GM23338 (cell line): ENCODE results near the gene ULK4. TPM values are rescaled to one million over a fixed set of nuclear protein-coding genes. Genes with fewer than 3 reads are reported as not detected.

Source experiments
- ATAC-seq: fragments of 200-7000 bp; cut with Tn5 transposase; 3 replicates; pipeline ENCODE4 v1.9.1; 2020
- DNase-seq: peaks from one replicate; pipeline ENCODE4 v3.0.0-alpha.2; 2015; ENCODE audit warnings: low spot score
- H2AFZ ChIP-seq: fragments of 200-600 bp; sonication (generic); 2 replicates; pipeline ENCODE4 v1.8.0; 2016; ENCODE audit warnings: antibody characterized with exemption, mild to moderate bottlenecking, moderate library complexity
- H3F3A ChIP-seq: fragments of 200-600 bp; sonication (generic); replicated peaks from 2 replicates; pipeline ENCODE4 v1.8.0; 2017; ENCODE audit warnings: antibody characterized with exemption, mixed run types, low read depth
- H3K27ac ChIP-seq: fragments of 200-600 bp; sonication (generic); 2 replicates; pipeline ENCODE4 v1.6.1; 2016; ENCODE audit warnings: low read depth
- H3K27me3 ChIP-seq: fragments of 200-600 bp; sonication (generic); 2 replicates; pipeline ENCODE4 v1.8.0; 2016; ENCODE audit warnings: mild to moderate bottlenecking, mixed run types, moderate library complexity; ENCODE audit not compliant: insufficient read depth
- H3K36me3 ChIP-seq: fragments of 200-600 bp; sonication (generic); 2 replicates; pipeline ENCODE4 v1.8.0; 2016; ENCODE audit warnings: mild to moderate bottlenecking; ENCODE audit not compliant: insufficient read depth
- H3K4me1 ChIP-seq: fragments of 200-600 bp; sonication (generic); 2 replicates; pipeline ENCODE4 v1.8.0; 2016; ENCODE audit warnings: mild to moderate bottlenecking, moderate library complexity; ENCODE audit not compliant: insufficient read depth
- H3K4me2 ChIP-seq: fragments of 200-600 bp; sonication (generic); 2 replicates; pipeline ENCODE4 v1.7.1; 2017; ENCODE audit warnings: mixed run types
- H3K4me3 ChIP-seq: fragments of 200-600 bp; sonication (generic); 2 replicates; pipeline ENCODE4 v1.6.1; 2016; ENCODE audit warnings: mixed run types
- H3K79me2 ChIP-seq: fragments of 200-600 bp; sonication (generic); replicated peaks from 2 replicates; pipeline ENCODE4 v1.8.0; 2017; ENCODE audit warnings: mild to moderate bottlenecking; ENCODE audit not compliant: insufficient read depth
- H3K9me2 ChIP-seq: fragments of 200-600 bp; sonication (generic); 2 replicates; pipeline ENCODE4 v1.8.0; 2017; ENCODE audit not compliant: insufficient read depth
- H4K20me1 ChIP-seq: fragments of 200-600 bp; sonication (generic); replicated peaks from 2 replicates; pipeline ENCODE4 v1.8.0; 2017; ENCODE audit warnings: mild to moderate bottlenecking; ENCODE audit not compliant: insufficient read depth
- H3K27ac Mint-ChIP-seq: 2 replicates; pipeline ENCODE4 v1.8.0; 2020; ENCODE audit warnings: inconsistent platforms, mild to moderate bottlenecking, moderate library complexity, mixed read lengths
- H3K27me3 Mint-ChIP-seq: 3 replicates; pipeline ENCODE4 v1.8.0; 2022; ENCODE audit warnings: low read depth, mild to moderate bottlenecking, moderate library complexity, mixed read lengths, inconsistent platforms; ENCODE audit not compliant: insufficient read depth, poor library complexity
- H3K36me3 Mint-ChIP-seq: 3 replicates; pipeline ENCODE4 v1.8.0; 2021; ENCODE audit warnings: low read depth, mild to moderate bottlenecking, inconsistent platforms, moderate library complexity, mixed read lengths
- H3K4me1 Mint-ChIP-seq: 3 replicates; pipeline ENCODE4 v1.8.0; 2020; ENCODE audit warnings: mild to moderate bottlenecking, inconsistent platforms, mixed read lengths
- H3K4me3 Mint-ChIP-seq: 3 replicates; pipeline ENCODE4 v1.8.0; 2021; ENCODE audit warnings: moderate library complexity, mild to moderate bottlenecking, inconsistent platforms, mixed read lengths
- H3K9me3 Mint-ChIP-seq: 3 replicates; pipeline ENCODE4 v1.8.0; 2020; ENCODE audit warnings: moderate library complexity, mild to moderate bottlenecking, inconsistent platforms, mixed read lengths
- CREB1 ChIP-seq: fragments of 250-450 bp; sonication (Bioruptor Pico); IDR thresholded peaks from 2 replicates; pipeline ENCODE4 v1.5.0; 2020; ENCODE audit warnings: low read depth, mild to moderate bottlenecking, moderate library complexity
- EZH2 ChIP-seq: fragments of 200-600 bp; sonication (generic); IDR thresholded peaks from one replicate; pipeline ENCODE4 v1.8.0; 2017; ENCODE audit warnings: antibody characterized with exemption, mild to moderate bottlenecking, low read depth; ENCODE audit not compliant: unreplicated experiment
- EZH2phosphoT487 ChIP-seq: fragments of 200-600 bp; sonication (generic); IDR thresholded peaks from one replicate; pipeline ENCODE4 v1.8.1; 2018; ENCODE audit warnings: antibody characterized with exemption; ENCODE audit not compliant: unreplicated experiment
- JUNB ChIP-seq: IDR thresholded peaks from one replicate; pipeline ENCODE4 v1.6.1; 2016; ENCODE audit warnings: antibody characterized with exemption; ENCODE audit not compliant: unreplicated experiment
- NANOG ChIP-seq: IDR thresholded peaks from 2 replicates; pipeline ENCODE4 v1.6.1; 2016; ENCODE audit warnings: antibody characterized with exemption, borderline replicate concordance
- POLR2AphosphoS5 ChIP-seq: IDR thresholded peaks from 2 replicates; pipeline ENCODE4 v1.6.1; 2016; ENCODE audit warnings: antibody characterized with exemption, low read depth
- STAT1 ChIP-seq: IDR thresholded peaks from one replicate; pipeline ENCODE4 v1.6.1; 2016; ENCODE audit warnings: antibody characterized with exemption; ENCODE audit not compliant: unreplicated experiment
- ZNF114 ChIP-seq: fragments of 250-450 bp; sonication (Bioruptor Pico); IDR thresholded peaks from 2 replicates; pipeline ENCODE4 v1.5.0; 2020; ENCODE audit warnings: mild to moderate bottlenecking, moderate library complexity
- ZNF331 ChIP-seq: fragments of 250-450 bp; sonication (Bioruptor Pico); IDR thresholded peaks from 2 replicates; pipeline ENCODE4 v1.5.0; 2020; ENCODE audit warnings: low read depth, mild to moderate bottlenecking, moderate library complexity
- polyA plus RNA-seq: library from polyadenylated mRNA; unstranded; fragments of >200 nt; fragmentation: Nextera tagmentation; extraction: Ambion mirVana; gene quantifications from 2 replicates; pipeline ENCODE4 v1.2.1, GENCODE V29; 2016
- total RNA-seq: library from RNA; depleted of rRNA; stranded (reverse); fragments of >200 nt; shearing (Covaris generic); gene quantifications from 2 replicates; pipeline ENCODE4 v1.2.3, GENCODE V29; 2014
- TF ChIP-seq, protein P1 (sequence below), 2 experiments: fragments of 200-600 bp in 1 of 2; sonication (generic) in 1 of 2; conservative IDR thresholded peaks; 2 replicates each; pipeline versions ENCODE4 v1.5.1 to v1.6.1; 2016 to 2017; ENCODE audit warnings: antibody characterized with exemption in 2 of 2, low read depth in 2 of 2, mild to moderate bottlenecking in 2 of 2, moderate library complexity in 1 of 2
- TF ChIP-seq, protein P2 (sequence below): IDR thresholded peaks from 2 replicates; pipeline ENCODE4 v1.6.1; 2016; ENCODE audit warnings: antibody characterized with exemption
- TF ChIP-seq, protein P3 (sequence below): fragments of 250-450 bp; sonication (Bioruptor Pico); IDR thresholded peaks from 2 replicates; pipeline ENCODE4 v1.5.0; 2020; ENCODE audit warnings: mild to moderate bottlenecking, moderate library complexity
- TF ChIP-seq, protein P4 (sequence below): IDR thresholded peaks from one replicate; pipeline ENCODE4 v1.6.1; 2018; ENCODE audit warnings: antibody characterized with exemption; ENCODE audit not compliant: unreplicated experiment

Gene ULK4
- total and polyA plus RNA-seq, 2 experiments from 2014 or later: 20.8 to 41.4 TPM

DNA sequence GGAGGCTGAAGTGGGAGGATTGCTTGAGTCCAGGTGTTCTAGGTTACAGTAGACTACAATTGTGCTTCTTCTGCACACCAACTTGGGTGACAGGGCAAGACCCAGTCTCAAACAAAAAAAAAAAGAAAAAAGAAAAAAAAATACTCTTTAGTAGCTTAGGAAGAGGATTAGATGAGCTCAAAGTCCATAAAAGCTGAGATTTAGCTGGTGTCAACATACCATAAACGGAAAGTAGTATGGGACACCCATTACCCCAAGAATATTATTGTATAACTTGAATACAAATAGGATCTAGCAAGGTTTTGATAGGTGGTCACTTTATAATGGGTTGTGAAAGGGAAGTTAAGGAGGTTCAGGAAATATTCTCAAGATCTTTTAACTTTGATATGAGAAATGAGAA, 38.0 kb upstream of the ULK4 start:
- no peak overlapping the region for H3K4me3 Mint-ChIP-seq
- no peaks in the 10 kb centered on the region for H3F3A ChIP-seq
- peaks cover 4% of the 10 kb centered on the region for H3K27me3 Mint-ChIP-seq
- peaks cover 8% of the 10 kb centered on the region; the same call in 2 of the 3 replicates for H3K36me3 Mint-ChIP-seq
- DNase-seq (no peak), ATAC-seq (no peak)
- no peaks in the 10 kb centered on the region for H4K20me1 ChIP-seq
- no peak overlapping the region for H3K4me2 ChIP-seq
- no peaks in the 10 kb centered on the region; the same call in 1 of the 2 replicates for H3K36me3 ChIP-seq
- H3K4me1 Mint-ChIP-seq: peaks cover 7% of the 10 kb centered on the region; the same call in 2 of the 3 replicates
- no peaks in the 10 kb centered on the region for H3K27me3 ChIP-seq
- H2AFZ ChIP-seq: no peak overlapping the region
- H3K27ac Mint-ChIP-seq: no peak overlapping the region
- H3K4me1 ChIP-seq: 0 out of 2 replicates have a peak, but pooled peaks cover 5% of the 10 kb centered on the region
- no peaks in the 10 kb centered on the region for H3K79me2 ChIP-seq
- no peak overlapping the region for H3K4me3 ChIP-seq
- H3K9me2 ChIP-seq: no peaks in the 10 kb centered on the region
- TF ChIP-seq, protein P1, sequence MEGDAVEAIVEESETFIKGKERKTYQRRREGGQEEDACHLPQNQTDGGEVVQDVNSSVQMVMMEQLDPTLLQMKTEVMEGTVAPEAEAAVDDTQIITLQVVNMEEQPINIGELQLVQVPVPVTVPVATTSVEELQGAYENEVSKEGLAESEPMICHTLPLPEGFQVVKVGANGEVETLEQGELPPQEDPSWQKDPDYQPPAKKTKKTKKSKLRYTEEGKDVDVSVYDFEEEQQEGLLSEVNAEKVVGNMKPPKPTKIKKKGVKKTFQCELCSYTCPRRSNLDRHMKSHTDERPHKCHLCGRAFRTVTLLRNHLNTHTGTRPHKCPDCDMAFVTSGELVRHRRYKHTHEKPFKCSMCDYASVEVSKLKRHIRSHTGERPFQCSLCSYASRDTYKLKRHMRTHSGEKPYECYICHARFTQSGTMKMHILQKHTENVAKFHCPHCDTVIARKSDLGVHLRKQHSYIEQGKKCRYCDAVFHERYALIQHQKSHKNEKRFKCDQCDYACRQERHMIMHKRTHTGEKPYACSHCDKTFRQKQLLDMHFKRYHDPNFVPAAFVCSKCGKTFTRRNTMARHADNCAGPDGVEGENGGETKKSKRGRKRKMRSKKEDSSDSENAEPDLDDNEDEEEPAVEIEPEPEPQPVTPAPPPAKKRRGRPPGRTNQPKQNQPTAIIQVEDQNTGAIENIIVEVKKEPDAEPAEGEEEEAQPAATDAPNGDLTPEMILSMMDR (conservative IDR thresholded peaks at IDR 0.05; ENCODE audit: low read depth in 2 of 2): no peak
- TF ChIP-seq, protein P2, sequence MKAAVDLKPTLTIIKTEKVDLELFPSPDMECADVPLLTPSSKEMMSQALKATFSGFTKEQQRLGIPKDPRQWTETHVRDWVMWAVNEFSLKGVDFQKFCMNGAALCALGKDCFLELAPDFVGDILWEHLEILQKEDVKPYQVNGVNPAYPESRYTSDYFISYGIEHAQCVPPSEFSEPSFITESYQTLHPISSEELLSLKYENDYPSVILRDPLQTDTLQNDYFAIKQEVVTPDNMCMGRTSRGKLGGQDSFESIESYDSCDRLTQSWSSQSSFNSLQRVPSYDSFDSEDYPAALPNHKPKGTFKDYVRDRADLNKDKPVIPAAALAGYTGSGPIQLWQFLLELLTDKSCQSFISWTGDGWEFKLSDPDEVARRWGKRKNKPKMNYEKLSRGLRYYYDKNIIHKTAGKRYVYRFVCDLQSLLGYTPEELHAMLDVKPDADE: no peak
- TF ChIP-seq EZH2 (no peak), POLR2AphosphoS5 (no peak), STAT1 (no peak), JUNB (no peak), ZNF114 (CRISPR knock-in tag) (no peak), ZNF331 (CRISPR knock-in tag) (no peak), EZH2phosphoT487 (no peak), NANOG (no peak), CREB1 (CRISPR knock-in tag) (no peak)
- TF ChIP-seq, protein P3, sequence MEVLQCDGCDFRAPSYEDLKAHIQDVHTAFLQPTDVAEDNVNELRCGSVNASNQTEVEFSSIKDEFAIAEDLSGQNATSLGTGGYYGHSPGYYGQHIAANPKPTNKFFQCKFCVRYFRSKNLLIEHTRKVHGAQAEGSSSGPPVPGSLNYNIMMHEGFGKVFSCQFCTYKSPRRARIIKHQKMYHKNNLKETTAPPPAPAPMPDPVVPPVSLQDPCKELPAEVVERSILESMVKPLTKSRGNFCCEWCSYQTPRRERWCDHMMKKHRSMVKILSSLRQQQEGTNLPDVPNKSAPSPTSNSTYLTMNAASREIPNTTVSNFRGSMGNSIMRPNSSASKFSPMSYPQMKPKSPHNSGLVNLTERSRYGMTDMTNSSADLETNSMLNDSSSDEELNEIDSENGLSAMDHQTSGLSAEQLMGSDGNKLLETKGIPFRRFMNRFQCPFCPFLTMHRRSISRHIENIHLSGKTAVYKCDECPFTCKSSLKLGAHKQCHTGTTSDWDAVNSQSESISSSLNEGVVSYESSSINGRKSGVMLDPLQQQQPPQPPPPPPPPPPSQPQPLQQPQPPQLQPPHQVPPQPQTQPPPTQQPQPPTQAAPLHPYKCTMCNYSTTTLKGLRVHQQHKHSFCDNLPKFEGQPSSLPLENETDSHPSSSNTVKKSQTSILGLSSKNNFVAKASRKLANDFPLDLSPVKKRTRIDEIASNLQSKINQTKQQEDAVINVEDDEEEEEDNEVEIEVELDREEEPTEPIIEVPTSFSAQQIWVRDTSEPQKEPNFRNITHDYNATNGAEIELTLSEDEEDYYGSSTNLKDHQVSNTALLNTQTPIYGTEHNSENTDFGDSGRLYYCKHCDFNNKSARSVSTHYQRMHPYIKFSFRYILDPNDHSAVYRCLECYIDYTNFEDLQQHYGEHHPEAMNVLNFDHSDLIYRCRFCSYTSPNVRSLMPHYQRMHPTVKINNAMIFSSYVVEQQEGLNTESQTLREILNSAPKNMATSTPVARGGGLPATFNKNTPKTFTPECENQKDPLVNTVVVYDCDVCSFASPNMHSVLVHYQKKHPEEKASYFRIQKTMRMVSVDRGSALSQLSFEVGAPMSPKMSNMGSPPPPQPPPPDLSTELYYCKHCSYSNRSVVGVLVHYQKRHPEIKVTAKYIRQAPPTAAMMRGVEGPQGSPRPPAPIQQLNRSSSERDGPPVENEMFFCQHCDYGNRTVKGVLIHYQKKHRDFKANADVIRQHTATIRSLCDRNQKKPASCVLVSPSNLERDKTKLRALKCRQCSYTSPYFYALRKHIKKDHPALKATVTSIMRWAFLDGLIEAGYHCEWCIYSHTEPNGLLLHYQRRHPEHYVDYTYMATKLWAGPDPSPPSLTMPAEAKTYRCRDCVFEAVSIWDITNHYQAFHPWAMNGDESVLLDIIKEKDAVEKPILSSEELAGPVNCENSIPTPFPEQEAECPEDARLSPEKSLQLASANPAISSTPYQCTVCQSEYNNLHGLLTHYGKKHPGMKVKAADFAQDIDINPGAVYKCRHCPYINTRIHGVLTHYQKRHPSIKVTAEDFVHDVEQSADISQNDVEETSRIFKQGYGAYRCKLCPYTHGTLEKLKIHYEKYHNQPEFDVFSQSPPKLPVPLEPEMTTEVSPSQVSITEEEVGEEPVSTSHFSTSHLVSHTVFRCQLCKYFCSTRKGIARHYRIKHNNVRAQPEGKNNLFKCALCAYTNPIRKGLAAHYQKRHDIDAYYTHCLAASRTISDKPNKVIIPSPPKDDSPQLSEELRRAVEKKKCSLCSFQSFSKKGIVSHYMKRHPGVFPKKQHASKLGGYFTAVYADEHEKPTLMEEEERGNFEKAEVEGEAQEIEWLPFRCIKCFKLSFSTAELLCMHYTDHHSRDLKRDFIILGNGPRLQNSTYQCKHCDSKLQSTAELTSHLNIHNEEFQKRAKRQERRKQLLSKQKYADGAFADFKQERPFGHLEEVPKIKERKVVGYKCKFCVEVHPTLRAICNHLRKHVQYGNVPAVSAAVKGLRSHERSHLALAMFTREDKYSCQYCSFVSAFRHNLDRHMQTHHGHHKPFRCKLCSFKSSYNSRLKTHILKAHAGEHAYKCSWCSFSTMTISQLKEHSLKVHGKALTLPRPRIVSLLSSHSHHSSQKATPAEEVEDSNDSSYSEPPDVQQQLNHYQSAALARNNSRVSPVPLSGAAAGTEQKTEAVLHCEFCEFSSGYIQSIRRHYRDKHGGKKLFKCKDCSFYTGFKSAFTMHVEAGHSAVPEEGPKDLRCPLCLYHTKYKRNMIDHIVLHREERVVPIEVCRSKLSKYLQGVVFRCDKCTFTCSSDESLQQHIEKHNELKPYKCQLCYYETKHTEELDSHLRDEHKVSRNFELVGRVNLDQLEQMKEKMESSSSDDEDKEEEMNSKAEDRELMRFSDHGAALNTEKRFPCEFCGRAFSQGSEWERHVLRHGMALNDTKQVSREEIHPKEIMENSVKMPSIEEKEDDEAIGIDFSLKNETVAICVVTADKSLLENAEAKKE: no peak
- TF ChIP-seq, protein P4, sequence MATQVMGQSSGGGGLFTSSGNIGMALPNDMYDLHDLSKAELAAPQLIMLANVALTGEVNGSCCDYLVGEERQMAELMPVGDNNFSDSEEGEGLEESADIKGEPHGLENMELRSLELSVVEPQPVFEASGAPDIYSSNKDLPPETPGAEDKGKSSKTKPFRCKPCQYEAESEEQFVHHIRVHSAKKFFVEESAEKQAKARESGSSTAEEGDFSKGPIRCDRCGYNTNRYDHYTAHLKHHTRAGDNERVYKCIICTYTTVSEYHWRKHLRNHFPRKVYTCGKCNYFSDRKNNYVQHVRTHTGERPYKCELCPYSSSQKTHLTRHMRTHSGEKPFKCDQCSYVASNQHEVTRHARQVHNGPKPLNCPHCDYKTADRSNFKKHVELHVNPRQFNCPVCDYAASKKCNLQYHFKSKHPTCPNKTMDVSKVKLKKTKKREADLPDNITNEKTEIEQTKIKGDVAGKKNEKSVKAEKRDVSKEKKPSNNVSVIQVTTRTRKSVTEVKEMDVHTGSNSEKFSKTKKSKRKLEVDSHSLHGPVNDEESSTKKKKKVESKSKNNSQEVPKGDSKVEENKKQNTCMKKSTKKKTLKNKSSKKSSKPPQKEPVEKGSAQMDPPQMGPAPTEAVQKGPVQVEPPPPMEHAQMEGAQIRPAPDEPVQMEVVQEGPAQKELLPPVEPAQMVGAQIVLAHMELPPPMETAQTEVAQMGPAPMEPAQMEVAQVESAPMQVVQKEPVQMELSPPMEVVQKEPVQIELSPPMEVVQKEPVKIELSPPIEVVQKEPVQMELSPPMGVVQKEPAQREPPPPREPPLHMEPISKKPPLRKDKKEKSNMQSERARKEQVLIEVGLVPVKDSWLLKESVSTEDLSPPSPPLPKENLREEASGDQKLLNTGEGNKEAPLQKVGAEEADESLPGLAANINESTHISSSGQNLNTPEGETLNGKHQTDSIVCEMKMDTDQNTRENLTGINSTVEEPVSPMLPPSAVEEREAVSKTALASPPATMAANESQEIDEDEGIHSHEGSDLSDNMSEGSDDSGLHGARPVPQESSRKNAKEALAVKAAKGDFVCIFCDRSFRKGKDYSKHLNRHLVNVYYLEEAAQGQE: no peak
- H3K27ac ChIP-seq: no peak overlapping the region
- H3K9me3 Mint-ChIP-seq: peaks cover 11% of the 10 kb centered on the region
